A549 (cell line): Measurements from ENCODE around the gene GNAT2.

ENCODE experiments used
- CTCF ChIP-seq: fragments of >200 bp; sonication (Bioruptor Twin); formaldehyde crosslinking; IDR thresholded peaks from 3 replicates; pipeline ENCODE4 v1.5.1; 2016
- E2F6 ChIP-seq: IDR thresholded peaks from 2 replicates; pipeline ENCODE4 v1.6.1; 2012; ENCODE audit warnings: low read depth, borderline replicate concordance
- EP300 ChIP-seq, 2 experiments: fragments of >200 bp; sonication (Bioruptor Twin); formaldehyde crosslinking; IDR thresholded peaks; 2 replicates in 1 of 2; 3 replicates in 1 of 2; pipeline ENCODE4 v1.6.1; 2016 to 2017
- KDM5A ChIP-seq: fragments of 200-600 bp; sonication (generic); IDR thresholded peaks from 2 replicates; pipeline ENCODE4 v1.6.1; 2016; ENCODE audit warnings: antibody characterized with exemption, mild to moderate bottlenecking
- POLR2A ChIP-seq: IDR thresholded peaks from 2 replicates; pipeline ENCODE4 v1.6.1; 2012; ENCODE audit warnings: mild to moderate bottlenecking, low read length
- TF ChIP-seq, protein P1 (sequence below): fragments of 450-650 bp; IDR thresholded peaks from 2 replicates; pipeline ENCODE4 v1.6.1; 2014; ENCODE audit warnings: antibody characterized with exemption
- TF ChIP-seq, protein P2 (sequence below): IDR thresholded peaks from 2 replicates; pipeline ENCODE4 v1.6.1; 2012
- TF ChIP-seq, protein P3 (sequence below): IDR thresholded peaks from 2 replicates; pipeline ENCODE4 v1.6.1; 2012

- TF ChIP-seq, protein P1, sequence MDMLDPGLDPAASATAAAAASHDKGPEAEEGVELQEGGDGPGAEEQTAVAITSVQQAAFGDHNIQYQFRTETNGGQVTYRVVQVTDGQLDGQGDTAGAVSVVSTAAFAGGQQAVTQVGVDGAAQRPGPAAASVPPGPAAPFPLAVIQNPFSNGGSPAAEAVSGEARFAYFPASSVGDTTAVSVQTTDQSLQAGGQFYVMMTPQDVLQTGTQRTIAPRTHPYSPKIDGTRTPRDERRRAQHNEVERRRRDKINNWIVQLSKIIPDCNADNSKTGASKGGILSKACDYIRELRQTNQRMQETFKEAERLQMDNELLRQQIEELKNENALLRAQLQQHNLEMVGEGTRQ = no peak
- TF ChIP-seq CTCF (no peak), EP300 (IDR thresholded peaks at IDR 0.05) (no peak), E2F6 (no peak), POLR2A (no peak), KDM5A (no peak)
- TF ChIP-seq, protein P2, sequence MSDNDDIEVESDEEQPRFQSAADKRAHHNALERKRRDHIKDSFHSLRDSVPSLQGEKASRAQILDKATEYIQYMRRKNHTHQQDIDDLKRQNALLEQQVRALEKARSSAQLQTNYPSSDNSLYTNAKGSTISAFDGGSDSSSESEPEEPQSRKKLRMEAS = no peak
- TF ChIP-seq, protein P3, sequence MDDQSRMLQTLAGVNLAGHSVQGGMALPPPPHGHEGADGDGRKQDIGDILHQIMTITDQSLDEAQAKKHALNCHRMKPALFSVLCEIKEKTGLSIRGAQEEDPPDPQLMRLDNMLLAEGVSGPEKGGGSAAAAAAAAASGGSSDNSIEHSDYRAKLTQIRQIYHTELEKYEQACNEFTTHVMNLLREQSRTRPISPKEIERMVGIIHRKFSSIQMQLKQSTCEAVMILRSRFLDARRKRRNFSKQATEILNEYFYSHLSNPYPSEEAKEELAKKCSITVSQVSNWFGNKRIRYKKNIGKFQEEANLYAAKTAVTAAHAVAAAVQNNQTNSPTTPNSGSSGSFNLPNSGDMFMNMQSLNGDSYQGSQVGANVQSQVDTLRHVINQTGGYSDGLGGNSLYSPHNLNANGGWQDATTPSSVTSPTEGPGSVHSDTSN = no peak
Measured at GRCh38 chr1:109623601-109624161, 4.3 kb upstream of the GNAT2 start.
